Measurements from ENCODE around the gene PPP1R1B. TPM values are rescaled to one million over a fixed set of nuclear protein-coding genes. Genes with fewer than 3 reads are reported as not detected.

PPP1R1B gene
- total RNA-seq, result 100 to 1,000 TPM in 1 of 4 donors, 10 to 100 TPM in 3; 43.7 to 112 (median 70.4) TPM

DNA sequence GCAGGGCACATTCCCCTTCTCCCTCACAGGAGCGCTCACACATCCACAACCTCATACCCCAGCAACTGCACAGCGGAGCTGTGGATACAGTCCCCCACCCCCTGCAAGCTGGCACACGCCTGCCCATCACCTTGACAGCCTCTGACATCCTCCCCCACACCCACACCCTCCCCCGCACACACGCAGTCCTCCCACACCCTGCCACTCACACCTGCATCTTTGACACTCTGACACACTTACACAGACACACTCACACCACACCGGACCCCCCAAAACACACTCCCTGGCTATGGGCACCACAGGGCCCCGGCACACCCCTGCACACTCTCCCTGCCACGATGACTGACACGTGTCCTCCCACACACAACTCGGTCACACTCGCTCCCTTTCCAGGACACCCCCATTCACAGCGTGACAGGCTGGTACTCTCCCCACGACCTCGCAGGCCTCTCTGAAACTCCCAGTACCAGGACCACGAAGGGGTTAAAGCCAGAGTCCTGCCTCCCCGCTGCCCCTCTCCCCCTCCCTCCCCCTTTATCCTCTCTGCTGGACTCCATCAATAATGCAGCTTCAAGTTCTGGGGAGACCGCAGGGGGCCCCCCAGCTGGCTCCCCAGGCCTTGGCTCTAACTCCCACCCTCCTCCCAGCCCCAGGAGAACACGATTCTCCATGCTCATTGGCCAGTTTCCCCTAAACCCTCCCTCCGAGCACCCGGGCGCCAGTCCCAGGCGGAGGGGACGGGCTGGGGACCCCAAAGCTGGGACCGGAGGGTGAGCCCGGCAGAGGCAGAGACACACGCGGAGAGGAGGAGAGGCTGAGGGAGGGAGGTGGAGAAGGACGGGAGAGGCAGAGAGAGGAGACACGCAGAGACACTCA lies at the start of gene PPP1R1B:
PPP1R1B (plus strand) TSS at position 782 of the 876 bp plus-strand sequence. CDS start 441 bp downstream, outside the sequence.
- WGBS, result 6% methylated on average over 29 of the region's 29 CpGs
- H3K36me3 ChIP-seq, result no peaks in the 10 kb centered on the region
- peaks cover 65% of the 10 kb centered on the region for H3K4me1 ChIP-seq
- H3K27ac ChIP-seq, result peak within 1 kb of the TSS; percentile 79
- DNase-seq (ENCODE audit: low spot score in 2 of 2), result no peak
- H3K27me3 ChIP-seq, result peaks cover 59% of the 10 kb centered on the region
- TF ChIP-seq POLR2AphosphoS5 (IDR thresholded peaks at IDR 0.05) (no peak), POLR2A (IDR thresholded peaks at IDR 0.05) (no peak), EP300 (IDR thresholded peaks at IDR 0.05) (no peak)
- TF ChIP-seq, protein P1, sequence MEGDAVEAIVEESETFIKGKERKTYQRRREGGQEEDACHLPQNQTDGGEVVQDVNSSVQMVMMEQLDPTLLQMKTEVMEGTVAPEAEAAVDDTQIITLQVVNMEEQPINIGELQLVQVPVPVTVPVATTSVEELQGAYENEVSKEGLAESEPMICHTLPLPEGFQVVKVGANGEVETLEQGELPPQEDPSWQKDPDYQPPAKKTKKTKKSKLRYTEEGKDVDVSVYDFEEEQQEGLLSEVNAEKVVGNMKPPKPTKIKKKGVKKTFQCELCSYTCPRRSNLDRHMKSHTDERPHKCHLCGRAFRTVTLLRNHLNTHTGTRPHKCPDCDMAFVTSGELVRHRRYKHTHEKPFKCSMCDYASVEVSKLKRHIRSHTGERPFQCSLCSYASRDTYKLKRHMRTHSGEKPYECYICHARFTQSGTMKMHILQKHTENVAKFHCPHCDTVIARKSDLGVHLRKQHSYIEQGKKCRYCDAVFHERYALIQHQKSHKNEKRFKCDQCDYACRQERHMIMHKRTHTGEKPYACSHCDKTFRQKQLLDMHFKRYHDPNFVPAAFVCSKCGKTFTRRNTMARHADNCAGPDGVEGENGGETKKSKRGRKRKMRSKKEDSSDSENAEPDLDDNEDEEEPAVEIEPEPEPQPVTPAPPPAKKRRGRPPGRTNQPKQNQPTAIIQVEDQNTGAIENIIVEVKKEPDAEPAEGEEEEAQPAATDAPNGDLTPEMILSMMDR (IDR thresholded peaks at IDR 0.05), result no peak
- H3K9me3 ChIP-seq, result no peaks in the 10 kb centered on the region
- H3K4me3 ChIP-seq, result peak within 1 kb of the TSS; percentile 44

DNA sequence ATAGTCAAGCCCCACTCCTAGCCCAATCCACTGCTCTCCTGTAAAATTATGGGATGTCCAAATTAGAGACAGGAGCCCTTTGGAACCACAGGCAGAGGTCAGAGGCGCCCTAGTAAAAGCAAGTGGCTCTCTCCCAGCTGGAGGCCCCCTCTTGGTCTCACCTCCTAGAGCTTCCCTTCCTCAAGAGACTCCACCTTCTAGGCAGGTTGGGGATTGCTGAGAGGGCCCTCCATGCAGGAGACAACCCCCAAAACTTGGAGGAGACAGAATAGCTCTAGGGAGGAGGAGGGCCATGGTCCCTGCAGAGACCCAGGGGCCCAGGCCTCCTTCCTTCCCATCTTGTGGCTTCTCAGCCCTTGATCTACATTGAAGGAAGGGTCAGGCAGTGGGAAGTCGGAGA lies 48.5 kb upstream of the PPP1R1B start:
- H3K4me3 ChIP-seq, result no peak overlapping the region
- DNase-seq (ENCODE audit: low spot score in 2 of 2), result no peak
- no peaks in the 10 kb centered on the region for H3K9me3 ChIP-seq
- TF ChIP-seq, protein P1 (IDR thresholded peaks at IDR 0.05), result no peak
- TF ChIP-seq POLR2AphosphoS5 (IDR thresholded peaks at IDR 0.05), result no peak
- TF ChIP-seq POLR2A (IDR thresholded peaks at IDR 0.05), result no peak
- no peak for TF ChIP-seq EP300 (IDR thresholded peaks at IDR 0.05)
- H3K27me3 ChIP-seq, result no peaks in the 10 kb centered on the region
- no peaks in the 10 kb centered on the region for H3K36me3 ChIP-seq
- no peak overlapping the region for H3K27ac ChIP-seq
- 74% methylated on average over 2 of the region's 2 CpGs for WGBS
- H3K4me1 ChIP-seq, result peaks cover 6% of the 10 kb centered on the region

DNA sequence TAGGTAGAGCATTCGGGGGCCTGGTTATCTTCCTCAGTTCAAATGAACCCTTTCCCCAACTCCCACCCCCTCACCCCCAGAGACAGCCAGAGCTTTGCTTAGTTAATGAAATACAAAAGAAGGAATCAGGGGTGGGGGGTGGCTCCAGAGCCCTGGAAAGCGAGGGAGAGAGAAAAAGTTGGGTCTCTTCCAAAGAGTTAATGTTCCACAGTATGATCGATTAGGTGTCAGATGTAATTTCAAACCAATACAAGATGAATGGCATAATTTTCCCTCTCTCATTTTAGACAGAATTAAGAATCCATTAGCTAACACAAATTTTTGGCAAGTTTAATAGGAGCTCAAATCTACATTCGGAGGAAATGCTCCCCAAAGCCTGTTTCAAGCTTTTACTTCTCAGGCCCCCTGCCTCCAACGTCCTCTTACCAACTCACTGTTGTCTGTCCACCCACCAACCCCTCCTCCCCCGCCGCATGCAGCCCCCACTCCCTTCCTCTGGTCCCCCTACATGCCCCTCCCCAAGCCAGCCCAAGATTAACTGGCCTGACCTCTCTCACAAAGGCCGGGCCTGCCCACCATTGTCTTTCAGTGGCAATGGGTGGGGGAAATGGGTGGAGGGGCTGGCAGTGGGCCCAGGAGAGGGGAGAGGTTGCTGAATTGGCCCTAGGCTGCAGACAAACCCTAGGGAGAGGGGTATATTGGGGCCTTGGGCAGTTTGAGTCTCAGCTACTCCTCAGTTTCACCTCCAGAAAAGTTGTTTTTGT lies 47.3 kb upstream of the PPP1R1B start:
- 63% methylated on average over 8 of the region's 8 CpGs for WGBS
- H3K4me1 ChIP-seq, result no peaks in the 10 kb centered on the region
- no peaks in the 10 kb centered on the region for H3K9me3 ChIP-seq
- no peaks in the 10 kb centered on the region for H3K36me3 ChIP-seq
- no peak overlapping the region for H3K27ac ChIP-seq
- H3K4me3 ChIP-seq, result no peak overlapping the region
- no peak for DNase-seq (ENCODE audit: low spot score in 2 of 2)
- no peaks in the 10 kb centered on the region for H3K27me3 ChIP-seq
- no peak for TF ChIP-seq POLR2AphosphoS5 (IDR thresholded peaks at IDR 0.05)

DNA sequence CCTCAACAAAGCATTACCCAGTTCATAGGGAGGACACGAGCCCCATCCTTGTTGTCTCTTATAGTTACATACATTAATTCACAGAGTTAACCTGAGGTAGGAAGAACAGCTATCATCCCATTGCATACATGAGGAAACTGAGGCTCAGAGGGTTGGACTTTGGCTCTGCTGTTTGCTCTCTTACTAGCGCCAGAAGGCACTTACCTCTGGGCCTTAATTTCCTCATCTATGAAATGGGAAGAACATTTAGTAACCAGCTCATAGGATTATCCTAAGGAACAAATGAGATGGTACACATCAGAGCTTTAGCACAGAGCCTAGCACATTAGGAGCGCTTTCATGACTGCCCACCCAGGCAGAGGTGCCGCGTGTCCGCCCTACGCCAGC lies 46.7 kb upstream of the PPP1R1B start:
- DNase-seq (ENCODE audit: low spot score in 2 of 2), result no peak
- H3K4me1 ChIP-seq, result no peaks in the 10 kb centered on the region
- H3K27ac ChIP-seq, result no peak overlapping the region
- H3K9me3 ChIP-seq, result no peaks in the 10 kb centered on the region
- no peaks in the 10 kb centered on the region for H3K27me3 ChIP-seq
- WGBS, result 87% methylated on average over 7 of the region's 7 CpGs
- H3K36me3 ChIP-seq, result no peaks in the 10 kb centered on the region
- H3K4me3 ChIP-seq, result no peak overlapping the region
- TF ChIP-seq, protein P1 (IDR thresholded peaks at IDR 0.05), result no peak
- TF ChIP-seq POLR2AphosphoS5 (IDR thresholded peaks at IDR 0.05) (no peak), EP300 (IDR thresholded peaks at IDR 0.05) (no peak), POLR2A (IDR thresholded peaks at IDR 0.05) (no peak)

DNA sequence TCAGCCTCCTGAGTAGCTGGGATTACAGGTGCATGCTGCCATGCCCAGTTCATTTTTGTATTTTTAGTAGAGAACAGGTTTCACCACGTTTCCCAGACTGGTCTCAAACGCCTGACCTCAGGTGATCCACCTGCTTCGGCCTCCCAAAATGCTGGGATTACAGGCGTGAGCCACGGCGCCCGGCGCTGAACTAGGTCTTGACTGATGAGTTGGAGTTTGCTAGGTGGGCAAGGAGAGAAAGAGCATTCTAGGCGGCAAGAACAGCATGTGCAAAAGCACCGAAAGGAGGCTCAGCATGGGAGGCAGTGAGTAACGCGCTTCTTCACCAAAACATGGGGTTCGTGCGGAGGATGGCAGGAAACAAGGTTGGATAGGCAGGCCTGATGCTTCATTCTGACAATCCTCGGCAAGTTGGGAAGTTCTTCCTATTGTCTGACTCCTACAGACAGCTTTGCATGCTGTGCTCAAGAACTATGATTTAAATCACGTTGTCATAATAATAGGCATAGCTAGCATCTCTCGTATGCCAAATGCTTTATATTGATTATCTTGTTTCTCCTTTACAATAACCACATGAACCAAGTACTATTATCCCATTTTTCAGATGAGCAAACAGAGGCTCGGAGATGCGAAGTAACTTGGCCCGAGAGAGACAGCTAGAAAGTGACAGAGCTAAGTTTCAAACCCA lies 45.5 kb upstream of the PPP1R1B start:
- Histone ChIP-seq H3K36me3 (no peaks in the 10 kb centered on the region), H3K4me3 (no peak overlapping the region), H3K9me3 (no peaks in the 10 kb centered on the region), H3K27me3 (no peaks in the 10 kb centered on the region), H3K4me1 (no peaks in the 10 kb centered on the region), H3K27ac (no peak overlapping the region)
- 91% methylated on average over 20 of the region's 20 CpGs for WGBS
- TF ChIP-seq, protein P1 (IDR thresholded peaks at IDR 0.05), result no peak
- TF ChIP-seq POLR2AphosphoS5 (IDR thresholded peaks at IDR 0.05), result no peak
- TF ChIP-seq EP300 (IDR thresholded peaks at IDR 0.05), result no peak
- no peak for TF ChIP-seq POLR2A (IDR thresholded peaks at IDR 0.05)
- no peak for DNase-seq (ENCODE audit: low spot score in 2 of 2)

Measured in suprapubic skin (tissue), 4 donors.